AG04450 (cell line): Measurements from ENCODE around the gene SUSD3. TPM values are rescaled to one million over a fixed set of nuclear protein-coding genes. Genes with fewer than 3 reads are reported as not detected.
A peak's percentile ranks its signal among the peaks of the same experiment; 100 is the strongest.

Experiments
- CTCF ChIA-PET: fragments of 300-600, 350-600 bp; formaldehyde crosslinking; extraction: SDS; loops from one replicate; lab custom pipeline; 2022; ENCODE audit warnings: antibody characterized with exemption, inconsistent platforms; lab: Charles Lee
- POLR2A ChIA-PET: fragments of 350-600 bp; formaldehyde crosslinking; extraction: SDS; loops from one replicate; lab custom pipeline; 2021; ENCODE audit warnings: antibody characterized with exemption, inconsistent platforms; lab: Yijun Ruan, JAX
- DNase-seq: peaks from one replicate; pipeline ENCODE4 v3.0.0-alpha.2; 2011; ENCODE audit warnings: low read depth, low spot score
- H3K27ac ChIP-seq: one replicate; pipeline ENCODE4 v1.5.1; 2012; ENCODE audit warnings: low read depth, low read length, control low read depth
- H3K27me3 ChIP-seq: one replicate; pipeline ENCODE4 v1.6.0; 2012; ENCODE audit warnings: low read length; ENCODE audit not compliant: control insufficient read depth, insufficient read depth
- H3K4me3 ChIP-seq: 2 replicates; pipeline ENCODE4 v1.5.1; 2011; ENCODE audit warnings: mild to moderate bottlenecking, low read depth, low read length, control low read depth
- H3K9me3 ChIP-seq: 2 replicates; pipeline ENCODE4 v1.5.1; 2012; ENCODE audit warnings: low read length; ENCODE audit not compliant: control insufficient read depth, insufficient read depth
- CTCF ChIP-seq: IDR thresholded peaks from 2 replicates; pipeline ENCODE4 v1.5.1; 2011; ENCODE audit warnings: low read depth, low read length, control low read depth, inconsistent platforms
- polyA plus RNA-seq: library from polyadenylated mRNA; depleted of rRNA; stranded (reverse); fragments of >200 nt; gene quantifications from 2 replicates; pipeline ENCODE4 v1.2.3, GENCODE V29; 2011

SUSD3 gene
- polyA plus RNA-seq, 1 experiment, result 1.4 TPM

DNA sequence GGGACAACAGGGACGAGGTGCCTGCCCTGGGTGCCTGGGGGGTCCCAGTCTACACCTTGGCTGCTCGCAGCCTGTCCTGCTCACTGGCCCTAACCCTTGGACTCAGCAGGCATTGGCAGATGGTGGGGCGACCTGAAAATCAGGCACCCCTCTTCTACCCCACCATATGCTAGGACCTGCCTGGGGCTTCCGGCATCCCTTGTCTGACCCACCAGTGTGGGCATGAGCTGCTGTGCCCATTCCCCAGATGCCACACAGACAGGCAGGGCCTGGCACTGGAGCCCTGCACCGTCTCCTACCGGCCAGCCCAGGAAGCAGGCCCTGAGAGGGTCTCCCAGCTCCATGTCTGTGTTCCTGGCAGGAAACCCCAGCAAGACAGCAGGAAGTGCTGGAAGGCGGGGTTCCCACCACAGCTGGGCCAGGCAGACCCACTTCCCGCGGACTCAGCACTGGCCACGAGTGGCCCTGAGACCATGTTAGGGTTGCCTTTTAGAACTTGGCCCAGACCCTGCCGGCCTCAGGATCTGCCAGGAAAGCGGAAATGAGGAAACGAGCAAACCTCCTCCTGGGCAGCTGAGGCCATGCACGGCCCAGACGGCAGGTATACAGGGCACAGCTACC, 72.5 kb downstream of the SUSD3 start:
- TF ChIP-seq CTCF, result no peak; the same call in 1 of the 2 replicates
- Histone ChIP-seq H3K27me3 (no peaks in the 10 kb centered on the region), H3K4me3 (no peak overlapping the region), H3K9me3 (no peaks in the 10 kb centered on the region; the same call in 1 of the 2 replicates), H3K27ac (no peak overlapping the region)
- CTCF ChIA-PET, result interaction anchor here (1.5 kb wide), 1 partner anchor 22 kb away, joined by 7 read pairs; no protein-coding TSS in a partner anchor
- POLR2A ChIA-PET, result no interaction called here
- DNase-seq, result no peak

DNA sequence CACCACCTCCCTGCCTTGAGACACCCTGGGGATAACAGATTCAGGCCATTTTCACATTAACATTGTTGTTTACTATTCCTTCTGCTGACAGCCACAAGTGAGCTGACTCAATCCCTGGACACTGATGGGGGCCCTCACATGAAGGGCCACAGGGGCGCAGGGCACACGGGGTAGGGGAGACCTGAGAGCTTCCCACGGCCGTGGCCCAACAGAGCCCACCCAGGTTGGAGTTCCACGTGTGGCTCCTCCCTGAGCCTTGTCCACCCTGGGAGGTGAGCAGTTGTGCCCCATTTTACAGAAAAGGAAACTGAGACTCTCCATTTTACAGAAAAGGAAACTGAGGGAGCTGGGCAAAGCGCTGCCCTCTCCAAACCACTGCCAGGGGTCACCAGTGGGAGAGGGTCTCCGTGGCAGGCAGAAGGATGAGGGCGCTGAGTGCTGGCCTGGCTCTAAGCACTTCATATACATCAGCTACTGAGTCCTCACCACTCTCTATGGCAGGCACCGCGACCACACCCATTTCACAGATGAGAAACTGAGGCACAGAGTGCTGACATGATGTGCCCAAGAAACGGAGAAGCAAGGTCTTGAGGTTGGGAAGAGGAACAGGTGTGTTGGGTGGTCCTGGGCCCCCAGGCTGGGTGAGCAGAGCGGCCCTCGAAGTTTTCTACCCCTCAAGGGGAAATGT, 73.2 kb downstream of the SUSD3 start:
- TF ChIP-seq CTCF, result no peak
- ChIA-PET POLR2A (no interaction called here), CTCF (interaction anchor here (1.5 kb wide), 1 partner anchor 23 kb away, joined by 7 read pairs; no protein-coding TSS in a partner anchor)
- Histone ChIP-seq H3K27ac (no peak overlapping the region), H3K4me3 (peak overlapping the region; percentile 77; the same call in 1 of the 2 replicates), H3K27me3 (no peaks in the 10 kb centered on the region), H3K9me3 (no peaks in the 10 kb centered on the region; the same call in 1 of the 2 replicates)
- no peak for DNase-seq

DNA sequence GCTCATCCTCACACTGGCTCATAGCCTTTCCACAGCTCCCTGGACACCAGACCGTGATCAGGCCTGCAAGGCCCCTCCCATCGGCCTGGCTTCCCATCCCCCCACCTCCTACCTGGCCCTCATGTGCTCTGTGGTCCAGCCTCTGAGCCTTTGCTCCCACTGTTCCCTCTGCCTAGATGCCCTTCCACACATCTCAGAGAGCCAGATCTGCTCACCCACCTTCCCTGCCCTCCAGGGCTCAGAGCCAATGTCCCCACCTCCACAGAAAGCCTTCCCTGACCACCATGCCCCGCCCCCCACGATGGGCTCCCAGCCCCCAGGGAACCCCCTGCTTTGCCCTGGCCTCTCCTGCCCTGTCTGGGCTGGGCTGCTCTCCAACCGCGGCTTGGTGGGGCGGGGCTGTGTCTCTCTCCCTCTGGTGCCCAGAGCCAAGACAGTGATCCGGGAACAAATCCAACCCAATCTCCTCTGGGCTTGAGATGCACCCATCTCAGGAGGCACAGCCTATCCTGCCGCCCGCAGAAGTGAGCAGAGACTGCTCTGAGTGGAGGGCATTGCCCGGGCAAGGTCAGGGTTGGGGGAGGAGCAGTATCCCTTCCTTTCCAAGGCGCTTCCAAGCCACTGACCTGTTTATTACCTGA, 73.9 kb downstream of the SUSD3 start:
- H3K4me3 ChIP-seq, result peak overlapping the region; percentile 77
- CTCF ChIA-PET, result interaction anchor here (1.5 kb wide), 1 partner anchor 23 kb away, joined by 7 read pairs; no protein-coding TSS in a partner anchor
- POLR2A ChIA-PET, result no interaction called here
- H3K9me3 ChIP-seq, result no peaks in the 10 kb centered on the region; the same call in 1 of the 2 replicates
- H3K27me3 ChIP-seq, result no peaks in the 10 kb centered on the region
- DNase-seq, result no peak
- TF ChIP-seq CTCF, result no peak
- peak overlapping the region; percentile 96 for H3K27ac ChIP-seq

- DNase-seq, result no peak
- H3K9me3 ChIP-seq, result no peaks in the 10 kb centered on the region; the same call in 1 of the 2 replicates
- POLR2A ChIA-PET, result interaction anchor here (0.6 to 1.6 kb wide), 7 partner anchors 11 to 195 kb away, joined by 3 to 24 read pairs (median 4); partner anchors contain the start of gene CARD19
- H3K4me3 ChIP-seq, result peak overlapping the region; percentile 77
- no peak for TF ChIP-seq CTCF
- peak overlapping the region; percentile 96 for H3K27ac ChIP-seq
- no peaks in the 10 kb centered on the region for H3K27me3 ChIP-seq
- CTCF ChIA-PET, result interaction anchor here (1.4 kb wide), 1 partner anchor 13 kb away, joined by 7 read pairs; no protein-coding TSS in a partner anchor
Observed at GRCh38 chr9:93132946-93133680, 74.6 kb downstream of the SUSD3 start.
